AG04450 (cell line): ENCODE data around the gene F2RL1. TPM values are rescaled to one million over a fixed set of nuclear protein-coding genes. Genes with fewer than 3 reads are reported as not detected.
"Not testable (repeated sequence)": the region's sequence is repeated elsewhere in the genome, so short reads cannot be mapped to it uniquely, and the experiment has no call there.

ENCODE experiments used
- CTCF ChIA-PET: fragments of 300-600, 350-600 bp; formaldehyde crosslinking; extraction: SDS; loops from one replicate; lab custom pipeline; 2022; ENCODE audit warnings: antibody characterized with exemption, inconsistent platforms; lab: Charles Lee
- POLR2A ChIA-PET: fragments of 350-600 bp; formaldehyde crosslinking; extraction: SDS; loops from one replicate; lab custom pipeline; 2021; ENCODE audit warnings: antibody characterized with exemption, inconsistent platforms; lab: Yijun Ruan, JAX
- DNase-seq: peaks from one replicate; pipeline ENCODE4 v3.0.0-alpha.2; 2011; ENCODE audit warnings: low read depth, low spot score
- H3K27ac ChIP-seq: one replicate; pipeline ENCODE4 v1.5.1; 2012; ENCODE audit warnings: low read depth, low read length, control low read depth
- H3K27me3 ChIP-seq: one replicate; pipeline ENCODE4 v1.6.0; 2012; ENCODE audit warnings: low read length; ENCODE audit not compliant: control insufficient read depth, insufficient read depth
- H3K4me3 ChIP-seq: 2 replicates; pipeline ENCODE4 v1.5.1; 2011; ENCODE audit warnings: mild to moderate bottlenecking, low read depth, low read length, control low read depth
- H3K9me3 ChIP-seq: 2 replicates; pipeline ENCODE4 v1.5.1; 2012; ENCODE audit warnings: low read length; ENCODE audit not compliant: control insufficient read depth, insufficient read depth
- polyA plus RNA-seq: library from polyadenylated mRNA; depleted of rRNA; stranded (reverse); fragments of >200 nt; gene quantifications from 2 replicates; pipeline ENCODE4 v1.2.3, GENCODE V29; 2011
- TF ChIP-seq, protein P1 (sequence below): IDR thresholded peaks from 2 replicates; pipeline ENCODE4 v1.5.1; 2011; ENCODE audit warnings: low read depth, low read length, control low read depth, inconsistent platforms

F2RL1 gene
- polyA plus RNA-seq, 1 experiment, result 11.0 TPM

GRCh38 chr5:76852772-76853171, 33.9 kb downstream of the F2RL1 start:
- Histone ChIP-seq H3K4me3 (no peak overlapping the region), H3K27me3 (no peaks in the 10 kb centered on the region), H3K9me3 (no peaks in the 10 kb centered on the region; the same call in 1 of the 2 replicates), H3K27ac (no peak overlapping the region)
- POLR2A ChIA-PET, result no interaction called here
- TF ChIP-seq, protein P1, sequence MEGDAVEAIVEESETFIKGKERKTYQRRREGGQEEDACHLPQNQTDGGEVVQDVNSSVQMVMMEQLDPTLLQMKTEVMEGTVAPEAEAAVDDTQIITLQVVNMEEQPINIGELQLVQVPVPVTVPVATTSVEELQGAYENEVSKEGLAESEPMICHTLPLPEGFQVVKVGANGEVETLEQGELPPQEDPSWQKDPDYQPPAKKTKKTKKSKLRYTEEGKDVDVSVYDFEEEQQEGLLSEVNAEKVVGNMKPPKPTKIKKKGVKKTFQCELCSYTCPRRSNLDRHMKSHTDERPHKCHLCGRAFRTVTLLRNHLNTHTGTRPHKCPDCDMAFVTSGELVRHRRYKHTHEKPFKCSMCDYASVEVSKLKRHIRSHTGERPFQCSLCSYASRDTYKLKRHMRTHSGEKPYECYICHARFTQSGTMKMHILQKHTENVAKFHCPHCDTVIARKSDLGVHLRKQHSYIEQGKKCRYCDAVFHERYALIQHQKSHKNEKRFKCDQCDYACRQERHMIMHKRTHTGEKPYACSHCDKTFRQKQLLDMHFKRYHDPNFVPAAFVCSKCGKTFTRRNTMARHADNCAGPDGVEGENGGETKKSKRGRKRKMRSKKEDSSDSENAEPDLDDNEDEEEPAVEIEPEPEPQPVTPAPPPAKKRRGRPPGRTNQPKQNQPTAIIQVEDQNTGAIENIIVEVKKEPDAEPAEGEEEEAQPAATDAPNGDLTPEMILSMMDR, result no peak
- no peak for DNase-seq
- CTCF ChIA-PET, result interaction anchor here (0.8 to 1.2 kb wide), 2 partner anchors 251 to 262 kb away, joined by 3 read pairs; no protein-coding TSS in a partner anchor

- H3K4me3 ChIP-seq, CTCF ChIA-PET, DNase-seq, H3K9me3 ChIP-seq, H3K27me3 ChIP-seq, H3K27ac ChIP-seq, POLR2A ChIA-PET: not testable (repeated sequence)
Measured at GRCh38 chr5:76853741-76854140, 34.9 kb downstream of the F2RL1 start.

GRCh38 chr5:76854644-76855043, 35.8 kb downstream of the F2RL1 start:
- TF ChIP-seq, protein P1, result no peak
- Histone ChIP-seq H3K4me3 (no peak overlapping the region), H3K27me3 (no peaks in the 10 kb centered on the region), H3K27ac (no peak overlapping the region), H3K9me3 (no peaks in the 10 kb centered on the region; the same call in 1 of the 2 replicates)
- CTCF ChIA-PET, result no interaction called here
- POLR2A ChIA-PET, result no interaction called here
- no peak for DNase-seq

DNA sequence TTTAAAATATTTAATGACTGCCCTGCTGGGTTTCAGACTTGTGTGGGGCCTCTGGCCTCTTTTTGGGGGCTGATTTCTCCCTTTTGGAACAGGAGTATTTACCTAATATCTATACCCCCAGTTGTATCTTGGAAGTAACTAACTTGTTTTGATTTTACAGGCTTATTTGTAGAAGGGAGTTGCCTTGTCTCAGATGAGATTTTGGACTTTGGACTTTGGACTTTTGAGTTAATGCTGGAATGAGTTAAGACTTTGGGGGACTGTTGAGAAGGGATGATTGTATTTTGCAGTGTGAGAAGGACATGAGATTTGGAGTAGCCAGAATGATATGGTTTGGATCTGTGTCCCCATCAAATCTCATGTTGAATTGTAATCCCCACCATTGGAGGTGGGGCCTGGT, 36.7 kb downstream of the F2RL1 start:
- H3K27ac ChIP-seq, DNase-seq, POLR2A ChIA-PET, CTCF ChIA-PET, H3K27me3 ChIP-seq, H3K9me3 ChIP-seq, H3K4me3 ChIP-seq: not testable (repeated sequence)

DNA sequence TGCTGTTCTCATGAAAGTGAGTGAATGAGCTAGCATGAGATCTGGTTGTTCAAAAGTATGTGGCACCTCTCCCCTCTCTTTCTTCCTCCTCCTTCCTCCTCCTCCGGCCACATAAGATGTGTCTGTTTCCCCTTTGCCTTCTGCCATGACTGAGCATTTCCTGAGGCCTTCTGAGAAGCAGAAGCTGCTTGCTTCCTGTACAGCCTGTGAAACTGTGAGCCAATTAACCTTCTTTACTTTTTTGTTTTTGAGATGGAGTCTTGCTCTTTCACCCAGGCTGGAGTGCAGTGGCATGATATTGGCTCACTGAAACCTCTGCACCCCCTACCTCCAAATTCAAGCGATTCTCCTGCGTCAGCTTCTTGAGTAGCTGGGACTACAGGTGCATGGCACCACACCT, 37.1 kb downstream of the F2RL1 start:
- POLR2A ChIA-PET, result no interaction called here

DNA sequence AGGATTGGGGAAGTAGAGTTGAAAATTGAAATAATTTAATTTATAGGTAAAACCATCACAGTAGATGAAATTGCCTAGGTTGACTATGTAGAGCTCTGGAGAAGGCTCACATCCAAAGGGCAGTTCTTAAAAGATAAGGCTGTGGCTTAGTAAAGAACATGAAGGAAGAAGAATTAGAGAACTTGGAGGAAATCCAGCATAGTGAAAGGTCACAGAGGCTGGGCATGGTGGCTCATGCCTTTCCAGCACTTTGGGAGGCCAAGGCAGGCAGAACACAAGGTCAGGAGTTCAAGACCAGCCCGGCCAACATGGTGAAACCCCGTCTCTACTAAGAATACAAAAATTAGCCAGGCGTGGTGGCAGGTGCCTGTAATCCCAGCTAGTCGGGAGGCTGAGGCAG, 38.0 kb downstream of the F2RL1 start:
- H3K9me3 ChIP-seq, CTCF ChIA-PET, POLR2A ChIA-PET, H3K27me3 ChIP-seq, DNase-seq, H3K4me3 ChIP-seq, H3K27ac ChIP-seq: not testable (repeated sequence)

More for the DNA sequence above, 37.1 kb downstream of the F2RL1 start:
- Histone ChIP-seq H3K27me3 (no peaks in the 10 kb centered on the region), H3K4me3 (no peak overlapping the region), H3K27ac (no peak overlapping the region), H3K9me3 (no peaks in the 10 kb centered on the region; the same call in 1 of the 2 replicates)
- CTCF ChIA-PET, result no interaction called here
- DNase-seq, result no peak
- TF ChIP-seq, protein P1, result no peak
